DMS79 (cell line): ENCODE results near the gene SUCLG2.

ENCODE experiments used
- DNase-seq: peaks from one replicate; lab custom pipeline; 2025; lab: John Stamatoyannopoulos, UW

SUCLG2 gene

DNA sequence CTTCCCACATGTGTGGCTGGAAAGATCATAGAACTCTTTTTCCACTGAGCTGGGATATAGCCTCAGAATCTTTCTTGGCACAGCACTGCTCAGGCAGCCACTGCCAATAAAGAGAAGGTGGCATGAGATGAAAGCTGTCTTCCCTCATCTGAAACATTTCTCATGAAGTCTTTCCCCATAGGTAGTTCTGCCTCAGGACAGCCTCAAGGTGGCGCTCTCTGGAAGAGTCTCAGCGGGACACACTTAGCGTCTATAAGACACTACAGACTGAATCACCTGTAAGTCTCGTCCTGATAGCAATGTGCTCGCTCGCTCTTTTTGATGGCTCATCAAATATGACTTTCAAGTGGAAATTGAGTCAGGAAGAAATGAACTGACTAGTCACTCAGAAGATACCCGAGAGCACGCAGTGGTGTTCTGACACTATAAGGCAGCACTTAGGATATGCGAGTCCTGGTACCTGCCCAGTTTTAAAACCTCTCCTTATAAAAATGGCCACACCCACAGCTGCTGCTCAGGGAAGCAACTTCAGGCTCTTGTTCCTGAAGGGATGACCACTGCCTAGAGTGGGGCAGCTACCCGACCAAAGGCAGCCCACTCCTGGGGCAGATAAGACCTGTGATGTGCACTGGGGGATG, 269.5 kb downstream of the SUCLG2 start:
- DNase-seq = no peak

- DNase-seq = no peak
Measured at GRCh38 chr3:67384016-67384415, 270.4 kb downstream of the SUCLG2 start.

- DNase-seq = no peak
Measured at GRCh38 chr3:67383379-67383778, 271.0 kb downstream of the SUCLG2 start.

GRCh38 chr3:67382536-67382935, 271.9 kb downstream of the SUCLG2 start:
- DNase-seq = no peak

DNA sequence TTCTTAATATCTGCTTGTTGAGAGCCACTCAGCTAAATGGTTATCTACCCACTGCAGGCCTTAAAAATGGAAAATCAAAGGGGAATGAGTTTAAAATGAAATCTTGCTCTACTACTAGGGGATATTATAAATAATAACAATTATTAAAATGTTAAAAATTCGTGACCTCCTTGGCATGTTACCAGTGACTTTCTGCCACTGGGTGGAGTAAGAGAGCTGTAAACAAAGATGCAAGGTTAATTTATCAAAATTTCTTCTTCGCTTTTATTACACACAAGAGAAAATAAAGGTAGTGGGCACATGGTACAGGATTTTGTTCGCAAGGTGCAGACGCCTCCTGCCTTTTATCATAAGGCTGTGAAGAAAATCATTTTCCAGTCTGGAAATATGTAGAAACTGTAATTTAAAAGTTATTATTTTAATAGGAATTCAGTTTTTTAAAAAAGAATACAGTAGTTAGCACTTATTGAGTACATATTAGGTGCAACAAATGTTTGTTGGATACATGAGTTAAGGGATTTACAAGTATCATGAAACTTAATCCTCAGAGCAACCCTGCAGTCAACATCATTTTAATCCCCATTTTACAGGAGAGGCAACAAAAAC, 272.6 kb downstream of the SUCLG2 start:
- no peak for DNase-seq

DNA sequence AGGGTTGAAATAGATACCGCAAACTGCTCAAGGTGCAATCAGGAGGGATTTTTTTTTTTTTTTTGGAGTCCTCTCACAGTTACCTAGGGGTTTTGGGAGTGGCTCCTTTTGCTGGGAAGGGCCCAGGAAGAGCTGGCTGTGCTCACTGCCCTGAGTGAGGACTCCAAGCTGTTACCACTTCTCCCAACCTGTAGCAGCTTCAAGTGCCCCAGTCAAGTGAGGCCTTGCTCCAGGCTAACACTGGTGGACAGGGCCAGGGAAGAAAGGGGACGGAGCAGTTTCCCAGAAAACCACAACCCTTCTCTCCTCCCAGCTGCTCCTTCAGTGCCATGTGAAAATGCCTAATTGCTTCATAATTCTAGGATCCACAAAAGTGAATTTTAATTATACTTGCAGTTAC, 274.3 kb downstream of the SUCLG2 start:
- DNase-seq = no peak

- no peak for DNase-seq
Measured at GRCh38 chr3:67377299-67377698, 277.1 kb downstream of the SUCLG2 start.

GRCh38 chr3:67376416-67376815, 278.0 kb downstream of the SUCLG2 start:
- no peak for DNase-seq

GRCh38 chr3:67375976-67376375, 278.4 kb downstream of the SUCLG2 start:
- no peak for DNase-seq

GRCh38 chr3:67362686-67363085, 291.7 kb downstream of the SUCLG2 start:
- DNase-seq = no peak

GRCh38 chr3:67361770-67362169, 292.6 kb downstream of the SUCLG2 start:
- DNase-seq = no peak

- no peak for DNase-seq
Measured at GRCh38 chr3:67361323-67361722, 293.1 kb downstream of the SUCLG2 start.

- no peak for DNase-seq
Measured at GRCh38 chr3:67357610-67358458, 296.6 kb downstream of the SUCLG2 start.

GRCh38 chr3:67349551-67350174, 304.7 kb downstream of the SUCLG2 start:
- no peak for DNase-seq

DNA sequence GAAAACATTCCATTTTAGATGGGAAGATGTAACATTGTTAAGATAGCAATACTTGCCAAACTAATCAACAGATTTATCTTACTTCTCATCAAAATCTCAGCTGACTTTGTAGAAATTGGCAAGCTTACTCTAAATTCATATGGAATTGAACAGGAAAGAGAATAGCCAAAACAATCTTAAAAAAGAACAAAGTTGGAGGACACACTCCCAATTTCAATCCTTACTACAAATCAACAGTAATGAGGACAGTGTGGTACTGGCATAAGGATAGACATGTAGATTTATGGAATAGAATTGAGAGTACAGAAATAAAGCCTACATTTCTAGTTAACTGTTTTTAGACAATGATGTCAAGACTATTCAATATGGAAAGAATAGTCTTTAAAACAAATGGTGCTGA, 308.3 kb downstream of the SUCLG2 start:
- no peak for DNase-seq

- DNase-seq = no peak
Measured at GRCh38 chr3:67335813-67336212, 318.6 kb downstream of the SUCLG2 start.

GRCh38 chr3:67334588-67334987, 319.8 kb downstream of the SUCLG2 start:
- DNase-seq = no peak

- no peak for DNase-seq
Measured at GRCh38 chr3:67329358-67329757, 325.1 kb downstream of the SUCLG2 start.

- no peak for DNase-seq
Measured at GRCh38 chr3:67327582-67327981, 326.8 kb downstream of the SUCLG2 start.

DNA sequence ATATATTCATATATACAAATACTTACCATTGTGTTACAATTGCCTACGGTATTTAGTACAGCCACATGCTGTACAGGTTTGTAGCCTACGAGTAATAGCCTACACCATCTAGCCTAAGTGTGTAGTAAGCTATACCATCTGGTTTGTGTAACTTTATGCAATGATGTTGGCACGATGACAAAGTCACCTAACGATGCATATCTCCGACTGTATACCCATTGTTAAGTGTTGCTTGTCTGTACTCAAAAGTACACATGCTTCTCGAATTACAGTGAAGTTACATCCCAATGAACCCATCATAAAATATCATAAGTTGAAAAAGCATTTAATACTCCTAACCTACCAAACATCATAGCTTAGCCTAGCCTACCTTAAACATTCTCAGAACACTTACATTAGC, 329.2 kb downstream of the SUCLG2 start:
- no peak for DNase-seq
